NCI-H1092 (cell line): ENCODE results near the gene UBASH3A.

ENCODE experiments used
- DNase-seq: peaks from one replicate; lab custom pipeline; 2025; lab: John Stamatoyannopoulos, UW

The UBASH3A gene

GRCh38 chr21:42403611-42404231 lies at the start of gene UBASH3A:
Gene UBASH3A (plus strand): TSS chr21:42403902. CDS start chr21:42403946, 44 bp downstream.
- DNase-seq = no peak

DNA sequence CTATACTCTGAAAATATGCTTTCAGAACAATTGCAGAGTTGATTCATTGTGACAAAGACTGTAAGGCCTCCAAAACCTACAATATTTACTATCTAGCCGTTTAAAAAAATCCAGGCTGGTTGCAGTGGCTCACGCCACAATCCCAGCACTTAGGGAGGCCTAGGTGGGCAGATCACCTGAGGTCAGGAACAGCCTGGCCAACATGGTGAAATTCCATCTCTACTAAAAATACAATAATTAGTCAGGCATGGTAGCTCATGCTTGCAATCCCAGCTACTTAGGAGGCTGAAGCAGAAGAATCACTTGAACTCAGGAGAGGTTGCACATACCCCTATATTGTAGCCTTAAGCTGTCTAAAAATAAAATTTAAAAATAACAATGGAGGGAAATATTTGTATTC lies 47.7 kb upstream of the UBASH3A start:
- DNase-seq = no peak

DNA sequence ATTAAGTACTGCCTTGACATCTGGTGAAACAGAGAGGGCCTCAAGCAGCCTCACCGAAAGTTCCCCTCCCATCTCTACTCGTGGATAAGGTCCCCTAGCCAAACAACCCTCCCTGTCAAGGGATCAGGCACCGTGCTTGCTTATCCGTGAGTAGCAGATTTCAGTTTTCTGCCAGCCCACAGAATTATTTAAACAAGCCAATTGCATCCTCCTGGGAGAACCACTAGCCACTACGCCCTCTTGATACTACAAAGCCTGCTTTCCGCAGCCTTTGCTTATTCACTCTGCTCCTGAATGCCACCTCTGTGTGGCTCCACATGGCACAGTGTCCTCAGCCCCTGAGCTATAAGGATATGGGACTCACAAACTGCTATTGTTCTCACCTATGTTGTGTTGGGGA lies 47.1 kb upstream of the UBASH3A start:
- DNase-seq = no peak

DNA sequence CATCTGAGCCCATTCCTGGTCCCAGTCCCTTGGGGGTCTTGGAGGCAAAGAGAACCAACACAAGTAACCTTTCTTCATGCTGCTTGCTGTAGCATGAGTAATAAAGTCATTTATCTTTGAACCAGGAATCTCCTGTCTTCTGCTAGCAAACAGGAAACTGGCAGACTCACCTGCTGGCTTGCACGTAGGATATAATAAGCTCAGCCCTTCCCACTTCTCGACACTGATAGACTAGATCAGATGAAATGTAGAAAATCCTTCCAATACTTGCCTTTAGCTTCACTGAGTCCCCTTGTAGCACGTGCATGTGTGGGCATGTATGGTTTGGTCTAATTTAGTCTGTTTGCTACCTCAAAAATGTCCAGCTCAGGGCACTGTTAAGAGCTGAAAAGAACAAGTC lies 46.4 kb upstream of the UBASH3A start:
- DNase-seq = no peak

DNA sequence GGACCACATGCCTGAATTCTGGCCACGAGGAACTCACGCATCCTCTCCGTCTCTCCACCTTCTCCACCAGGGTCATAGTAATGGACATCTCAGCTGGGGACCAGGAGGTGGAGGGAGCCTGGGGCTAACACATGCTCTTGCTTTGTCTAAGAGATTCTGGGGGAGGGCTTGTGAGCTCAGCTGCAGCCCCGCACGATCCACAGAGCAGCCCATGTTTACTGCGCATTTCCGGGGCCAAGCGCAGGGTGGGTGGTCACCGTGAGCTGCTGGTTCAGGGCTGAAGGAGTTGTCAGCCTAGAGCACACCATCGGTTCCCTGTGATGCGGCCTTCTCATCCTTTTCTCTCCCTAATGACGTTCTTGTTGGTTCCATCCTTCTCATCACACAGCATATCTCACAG lies 45.4 kb upstream of the UBASH3A start:
- DNase-seq = no peak

DNA sequence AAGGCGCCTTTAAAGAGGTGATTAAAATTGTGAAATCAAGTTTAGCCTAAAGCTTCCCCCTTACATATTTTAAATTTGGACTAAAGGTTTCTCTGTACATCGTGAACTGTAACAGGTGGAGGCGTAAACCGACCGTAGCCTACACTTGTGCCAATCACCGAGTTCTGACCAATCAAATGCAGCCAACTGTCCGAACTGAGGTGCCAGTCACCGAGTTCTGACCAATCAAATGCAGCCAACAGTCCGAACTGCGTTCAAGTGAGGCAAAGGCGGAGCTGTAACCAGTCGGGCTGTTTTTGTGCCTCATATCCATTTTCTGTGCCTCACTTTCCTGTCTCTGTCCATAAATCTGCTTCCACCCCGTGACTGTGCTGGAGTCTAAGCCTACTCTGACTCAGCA lies 44.8 kb upstream of the UBASH3A start:
- no peak for DNase-seq

GRCh38 chr21:42360317-42360716 lies 43.4 kb upstream of the UBASH3A start:
- DNase-seq = no peak

GRCh38 chr21:42361286-42361685 lies 42.4 kb upstream of the UBASH3A start:
- DNase-seq = peak; percentile 17

DNA sequence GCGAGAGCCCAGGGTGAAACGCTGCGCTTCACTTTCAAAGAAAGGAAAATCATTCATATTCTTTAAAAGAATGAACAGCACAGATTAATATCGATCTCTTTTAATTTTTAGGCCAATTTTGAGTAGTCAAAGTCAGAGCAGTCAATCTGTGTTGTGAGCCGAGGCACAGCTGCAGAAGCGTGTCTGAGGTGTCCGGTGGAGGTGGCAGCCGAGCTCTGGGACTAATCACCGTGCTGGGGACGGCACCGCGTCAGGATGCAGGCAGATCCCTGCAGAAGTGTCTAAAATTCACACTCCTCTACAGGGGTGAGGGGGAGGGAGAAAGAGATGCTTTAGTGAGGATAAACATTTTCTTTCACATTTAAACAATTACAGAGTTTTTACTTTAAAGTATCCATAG lies 41.5 kb upstream of the UBASH3A start:
- no peak for DNase-seq

DNA sequence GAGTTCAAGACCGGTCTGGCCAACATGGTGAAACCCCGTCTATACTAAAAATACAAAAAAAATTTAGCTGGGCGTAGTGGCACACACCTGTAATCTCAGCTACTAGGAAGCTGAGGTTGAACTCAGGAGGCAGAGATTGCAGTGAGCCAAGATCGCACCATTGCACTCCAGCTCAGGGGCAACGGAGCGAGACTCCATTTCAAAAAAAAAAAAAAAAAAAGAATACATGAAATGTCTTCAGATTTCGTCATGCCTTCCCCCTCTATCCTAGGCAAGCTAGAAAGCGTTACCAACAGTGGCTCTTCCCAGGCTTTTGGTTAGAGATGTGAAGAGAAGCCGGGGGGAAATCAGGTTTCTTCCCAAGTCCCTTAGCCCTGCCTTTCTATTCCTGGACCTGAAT lies 41.0 kb upstream of the UBASH3A start:
- DNase-seq = no peak

GRCh38 chr21:42363312-42363711 lies 40.4 kb upstream of the UBASH3A start:
- DNase-seq = no peak

GRCh38 chr21:42364304-42364865 lies 39.3 kb upstream of the UBASH3A start:
- no peak for DNase-seq

DNA sequence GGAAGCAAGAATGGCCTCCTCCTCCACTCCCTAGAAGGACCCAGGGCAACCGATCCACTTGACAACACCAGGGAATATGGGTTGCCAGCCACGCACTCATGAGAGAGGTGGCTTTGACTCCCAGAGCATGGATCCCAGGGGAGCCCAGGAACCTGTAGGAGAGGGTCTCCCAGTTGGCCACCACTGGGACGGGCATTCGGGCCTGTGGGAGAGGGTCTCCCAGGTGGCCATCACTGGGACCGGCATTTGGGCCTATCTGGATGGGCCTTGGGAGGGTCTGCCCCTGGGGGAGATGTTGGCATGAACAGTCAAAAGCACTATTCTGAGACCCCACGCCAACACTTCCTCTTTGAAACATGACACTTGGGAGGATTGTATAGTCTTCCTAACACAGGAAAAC lies 37.9 kb upstream of the UBASH3A start:
- no peak for DNase-seq

GRCh38 chr21:42366292-42367010 lies 37.3 kb upstream of the UBASH3A start, which contains the start of gene TFF1:
Gene TFF1 (minus strand): TSS chr21:42366535. CDS start chr21:42366495, 40 bp downstream.
- DNase-seq = no peak

DNA sequence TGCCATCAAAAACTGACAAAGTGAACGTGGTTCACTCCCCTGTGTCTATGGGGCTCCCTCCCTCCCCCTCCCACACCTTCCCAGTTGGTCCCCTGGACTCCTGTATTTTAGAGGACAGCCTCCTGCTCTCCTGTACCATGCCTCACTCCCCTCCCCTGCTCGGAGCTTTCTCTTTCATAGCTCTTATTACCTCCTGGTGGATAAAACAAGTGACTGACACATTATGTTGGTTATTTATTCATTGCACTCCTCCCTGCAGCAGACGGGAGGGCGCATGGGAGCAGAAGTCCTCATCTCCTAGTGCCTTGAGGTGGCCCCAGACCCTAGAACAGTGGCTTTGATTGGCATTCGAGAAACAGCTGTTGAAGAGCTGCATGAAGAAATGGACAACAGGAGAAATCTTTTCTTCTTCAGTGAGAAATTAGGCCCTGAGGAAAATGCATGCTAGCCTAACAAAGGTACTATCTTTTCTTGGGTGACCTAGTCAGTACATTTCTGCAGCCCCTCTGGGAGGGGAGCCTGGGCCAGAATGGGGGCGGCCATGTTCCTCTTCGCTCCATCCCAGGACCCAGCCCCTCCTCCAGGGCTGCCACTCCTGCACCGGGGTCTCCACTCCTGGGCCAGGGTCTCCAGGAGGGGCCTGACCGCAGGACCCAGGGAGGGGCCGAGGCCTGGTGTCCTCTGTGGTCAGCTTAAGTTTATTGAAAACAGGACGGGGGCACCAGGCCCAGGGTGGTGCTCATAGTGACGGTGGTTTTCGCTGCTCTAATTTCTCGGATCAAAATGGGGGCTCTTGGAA lies 36.1 kb upstream of the UBASH3A start:
- no peak for DNase-seq

DNA sequence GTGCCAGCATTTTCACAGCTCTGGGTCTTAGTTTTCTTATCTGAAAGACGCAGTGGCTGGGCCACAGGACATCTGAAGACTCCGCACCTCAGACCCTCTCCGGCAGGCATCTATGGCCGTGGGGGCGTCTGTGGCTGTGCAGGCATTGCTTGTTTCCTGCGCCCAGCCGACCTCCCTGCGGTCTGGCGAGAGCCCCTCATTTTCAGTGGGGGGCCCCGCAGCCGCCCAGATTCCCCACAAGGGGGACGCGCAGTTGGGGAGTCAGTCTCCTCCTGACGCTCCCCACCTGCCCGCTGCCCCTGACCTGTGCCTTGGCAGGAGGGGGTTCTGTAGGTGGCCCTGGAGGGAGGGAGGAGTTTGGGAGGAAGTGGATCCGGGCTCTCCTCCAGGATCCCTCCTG lies 33.9 kb upstream of the UBASH3A start:
- no peak for DNase-seq

DNA sequence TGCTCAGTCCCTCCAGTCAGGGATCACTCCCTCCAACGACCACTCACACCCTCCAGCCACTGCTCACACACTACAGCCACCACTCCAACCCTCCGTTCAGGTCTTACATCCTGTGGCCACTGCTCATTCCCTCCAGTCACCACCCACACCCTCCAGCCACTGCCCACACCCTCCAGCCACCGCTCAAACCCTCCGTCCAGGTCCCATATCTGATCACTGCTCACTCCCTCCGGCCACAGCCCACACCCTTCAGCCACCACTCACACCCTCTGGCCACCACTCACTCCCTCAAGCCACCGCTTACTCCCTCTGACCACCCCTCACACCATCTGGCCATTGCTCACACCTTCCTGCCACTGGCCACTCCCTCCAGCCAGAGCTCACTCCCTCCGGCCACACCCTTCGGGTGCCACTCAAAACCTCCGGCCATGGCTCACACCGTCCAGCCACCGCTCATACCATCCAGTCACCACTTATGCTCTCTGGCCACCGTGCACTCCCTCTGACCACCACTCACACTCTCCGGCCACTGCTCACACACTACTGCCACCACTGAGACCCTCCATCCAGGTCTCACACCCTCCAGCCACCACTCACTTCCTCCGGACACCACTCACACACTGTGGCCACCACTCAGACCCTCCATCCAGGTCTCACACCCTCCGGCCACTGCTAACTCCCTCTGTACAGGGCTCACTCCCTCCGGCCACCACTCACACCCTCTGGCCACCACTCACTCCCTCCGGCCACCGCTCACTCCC lies 32.6 kb upstream of the UBASH3A start:
- no peak for DNase-seq

DNA sequence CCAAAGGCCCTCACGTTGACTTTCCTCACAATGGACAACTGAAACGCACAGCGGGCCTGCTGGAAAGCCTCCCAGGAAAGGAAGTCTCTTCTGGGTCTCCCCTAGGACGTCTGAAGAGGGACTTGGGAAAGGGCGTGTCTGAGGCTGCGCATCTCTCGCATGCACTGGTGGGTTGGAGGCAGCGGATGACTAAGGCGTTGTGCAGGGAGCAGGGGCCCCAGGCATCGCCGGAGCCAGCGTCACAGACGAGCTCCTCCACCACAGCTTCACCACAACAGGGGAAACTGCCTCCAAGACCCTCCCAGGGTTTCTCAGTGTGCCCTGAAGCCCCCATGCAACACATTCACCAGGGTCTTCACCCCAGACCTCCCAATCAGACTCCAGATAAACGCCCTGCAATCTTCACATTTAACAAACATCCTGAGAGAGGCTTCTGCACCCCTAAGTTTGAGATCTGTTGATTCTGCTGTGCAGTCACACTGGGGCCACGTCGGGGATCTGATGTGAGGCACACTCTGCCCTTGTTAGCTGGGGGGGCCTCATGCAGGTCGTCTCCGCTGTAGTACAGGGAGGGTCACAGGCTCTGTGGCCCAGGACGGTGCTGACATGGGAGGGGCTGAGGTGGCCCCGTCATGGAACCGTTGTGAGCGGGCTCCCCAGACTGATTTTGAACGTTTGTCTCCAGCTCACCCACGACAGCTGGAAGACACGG lies 30.4 kb upstream of the UBASH3A start:
- DNase-seq = no peak

DNA sequence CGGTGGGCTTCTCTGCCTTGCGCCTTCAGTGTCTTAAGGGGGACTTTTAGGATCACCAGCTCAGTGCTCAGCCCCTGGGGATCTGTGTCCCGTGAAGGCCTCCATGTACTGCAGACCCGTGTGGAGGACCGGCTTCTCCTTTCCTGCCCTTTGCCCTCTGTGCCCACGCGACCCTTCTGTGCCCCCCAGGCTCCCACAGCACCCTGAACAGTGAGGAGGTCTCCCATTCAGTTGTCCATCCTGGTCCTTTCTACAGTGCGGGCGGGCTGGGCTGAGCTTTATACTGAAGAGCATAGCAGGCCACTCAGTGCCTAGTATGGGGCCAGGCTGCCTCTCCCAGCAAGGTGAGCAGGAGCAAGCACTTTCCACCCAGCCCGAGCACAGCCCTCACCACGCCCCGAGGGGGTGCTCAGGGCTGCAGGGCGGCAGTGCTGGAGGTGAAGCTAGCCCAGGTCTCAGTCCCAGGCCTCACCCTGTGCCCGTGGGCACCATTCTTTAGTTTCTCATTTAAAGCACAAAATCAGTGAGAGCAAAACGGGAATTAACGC lies 29.7 kb upstream of the UBASH3A start:
- no peak for DNase-seq

DNA sequence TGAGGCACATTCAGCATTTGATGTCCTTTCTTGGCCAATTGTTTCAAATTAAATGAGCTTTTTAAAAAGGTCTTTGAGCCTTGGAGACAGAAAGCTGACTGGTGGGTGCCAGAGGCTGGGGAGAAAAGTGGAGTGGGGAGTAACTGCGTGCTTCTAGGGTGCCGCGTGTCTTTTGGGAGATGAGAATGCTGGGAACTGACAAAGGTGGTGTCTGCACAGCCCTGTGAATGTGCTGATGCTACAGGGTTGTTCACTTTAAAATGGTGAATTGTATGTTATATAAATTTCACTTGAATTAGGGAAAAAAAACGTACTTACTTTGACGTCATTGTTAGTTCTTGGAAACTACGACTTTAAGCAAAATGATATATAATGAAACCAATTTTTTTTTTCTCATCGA lies 29.2 kb upstream of the UBASH3A start:
- DNase-seq = no peak
